AG04450 (cell line): ENCODE measurements around the gene GDF15. TPM values are rescaled to one million over a fixed set of nuclear protein-coding genes. Genes with fewer than 3 reads are reported as not detected.

Experiments
- CTCF ChIA-PET: fragments of 300-600, 350-600 bp; formaldehyde crosslinking; extraction: SDS; loops from one replicate; lab custom pipeline; 2022; ENCODE audit warnings: antibody characterized with exemption, inconsistent platforms; lab: Charles Lee
- POLR2A ChIA-PET: fragments of 350-600 bp; formaldehyde crosslinking; extraction: SDS; loops from one replicate; lab custom pipeline; 2021; ENCODE audit warnings: antibody characterized with exemption, inconsistent platforms; lab: Yijun Ruan, JAX
- DNase-seq: peaks from one replicate; pipeline ENCODE4 v3.0.0-alpha.2; 2011; ENCODE audit warnings: low read depth, low spot score
- H3K27ac ChIP-seq: one replicate; pipeline ENCODE4 v1.5.1; 2012; ENCODE audit warnings: low read depth, low read length, control low read depth
- H3K27me3 ChIP-seq: one replicate; pipeline ENCODE4 v1.6.0; 2012; ENCODE audit warnings: low read length; ENCODE audit not compliant: control insufficient read depth, insufficient read depth
- H3K4me3 ChIP-seq: 2 replicates; pipeline ENCODE4 v1.5.1; 2011; ENCODE audit warnings: mild to moderate bottlenecking, low read depth, low read length, control low read depth
- H3K9me3 ChIP-seq: 2 replicates; pipeline ENCODE4 v1.5.1; 2012; ENCODE audit warnings: low read length; ENCODE audit not compliant: control insufficient read depth, insufficient read depth
- CTCF ChIP-seq: IDR thresholded peaks from 2 replicates; pipeline ENCODE4 v1.5.1; 2011; ENCODE audit warnings: low read depth, low read length, control low read depth, inconsistent platforms
- polyA plus RNA-seq: library from polyadenylated mRNA; depleted of rRNA; stranded (reverse); fragments of >200 nt; gene quantifications from 2 replicates; pipeline ENCODE4 v1.2.3, GENCODE V29; 2011

Gene GDF15
- polyA plus RNA-seq, 1 experiment, result 25.0 TPM

DNA sequence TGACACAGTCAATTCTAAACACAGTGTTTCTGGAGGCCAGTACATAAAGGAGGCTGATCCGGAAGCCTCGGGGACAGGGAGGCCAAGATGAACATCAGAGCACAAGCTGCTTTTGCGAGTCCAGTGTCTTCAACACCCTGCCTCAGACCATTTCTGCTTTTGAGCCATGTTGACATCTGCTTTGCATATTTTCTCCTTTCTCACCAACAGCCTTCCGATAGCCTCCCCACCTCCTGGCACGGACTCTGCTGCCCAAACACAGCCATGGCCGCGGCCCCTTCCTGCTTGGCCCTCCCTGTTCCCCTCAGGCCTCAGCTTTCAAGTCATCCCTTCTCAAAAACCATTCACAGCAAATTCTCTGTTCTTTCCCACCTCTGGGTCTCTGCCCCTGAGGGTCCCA is 7.9 kb downstream of the GDF15 start:
- Histone ChIP-seq H3K27ac (no peak overlapping the region), H3K27me3 (no peaks in the 10 kb centered on the region), H3K9me3 (no peaks in the 10 kb centered on the region; the same call in 1 of the 2 replicates), H3K4me3 (no peak overlapping the region)
- DNase-seq, result no peak
- CTCF ChIA-PET, result interaction anchor here (0.7 to 1.5 kb wide), 2 partner anchors 8 to 17 kb away, joined by 3 to 5 read pairs; partner anchors contain the start of gene GDF15
- TF ChIP-seq CTCF, result no peak
- POLR2A ChIA-PET, result no interaction called here

GRCh38 chr19:18396471-18397241 is 10.7 kb downstream of the GDF15 start:
- ChIA-PET CTCF (interaction anchor here (2.1 to 2.4 kb wide), 2 partner anchors 8 to 14 kb away, joined by 9 to 18 read pairs; no protein-coding TSS in a partner anchor), POLR2A (no interaction called here)
- DNase-seq, result no peak
- Histone ChIP-seq H3K27me3 (no peaks in the 10 kb centered on the region), H3K9me3 (no peaks in the 10 kb centered on the region), H3K4me3 (no peak overlapping the region), H3K27ac (no peak overlapping the region)
- TF ChIP-seq CTCF, result no peak

DNA sequence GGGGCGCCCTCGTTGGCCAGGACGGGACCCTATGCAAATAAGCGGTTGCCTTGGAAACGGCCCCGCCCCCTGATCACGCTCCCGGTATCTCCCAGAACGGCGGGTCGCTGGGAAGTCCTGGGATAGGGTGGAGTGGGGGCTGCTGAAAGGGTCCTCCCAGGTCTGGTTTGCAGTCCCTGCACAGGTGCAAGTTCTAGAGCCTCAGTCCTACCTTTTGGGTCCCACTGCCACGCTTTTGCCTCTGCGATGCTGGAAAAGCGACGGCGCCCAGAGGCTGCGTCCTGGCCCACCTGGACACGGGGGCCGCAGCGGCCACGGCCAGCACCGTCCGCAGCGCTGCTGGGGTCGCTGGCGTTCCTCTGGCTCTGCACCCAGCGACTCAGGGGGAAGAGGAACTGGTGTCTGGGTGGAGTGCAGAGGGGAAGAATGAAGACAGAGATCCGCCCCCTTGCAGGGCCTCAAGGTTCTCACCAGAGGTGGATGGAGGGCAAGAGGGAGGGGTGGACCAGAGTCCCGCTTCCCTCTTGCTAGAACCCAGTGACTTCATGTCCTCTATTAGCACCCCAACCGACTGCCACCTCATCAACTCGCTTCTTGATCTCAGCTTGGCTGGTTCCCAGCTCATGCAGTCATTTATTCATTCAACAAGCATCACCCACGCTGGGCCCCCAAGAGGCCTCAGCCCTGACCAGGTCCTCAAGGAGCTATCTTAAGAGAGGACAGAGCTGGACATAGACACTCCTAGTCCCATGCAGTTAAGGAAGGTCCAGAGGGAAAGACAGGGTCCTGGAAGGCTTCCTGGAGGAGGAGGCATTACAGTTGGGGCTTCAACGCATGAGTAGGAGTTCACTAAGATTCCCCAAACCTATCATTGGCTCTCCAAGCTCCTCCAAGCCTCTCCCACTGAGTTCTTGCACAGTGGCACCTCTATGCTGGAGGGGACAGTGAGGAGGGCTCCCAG is 11.6 kb downstream of the GDF15 start, which contains the start of gene LRRC25:
Gene LRRC25 (minus strand): TSS at position 381 of the 961 bp plus-strand sequence. CDS start 659 bp downstream, outside the sequence.
- TF ChIP-seq CTCF, result no peak
- DNase-seq, result no peak
- no peaks in the 10 kb centered on the region for H3K9me3 ChIP-seq
- H3K27ac ChIP-seq, result no peak within 1 kb of the TSS
- POLR2A ChIA-PET, result no interaction called here
- CTCF ChIA-PET, result interaction anchor here (1.1 to 2.4 kb wide), 3 partner anchors 9 to 13 kb away, joined by 3 to 18 read pairs (median 9); no protein-coding TSS in a partner anchor
- no peaks in the 10 kb centered on the region for H3K27me3 ChIP-seq
- H3K4me3 ChIP-seq, result no peak within 1 kb of the TSS

DNA sequence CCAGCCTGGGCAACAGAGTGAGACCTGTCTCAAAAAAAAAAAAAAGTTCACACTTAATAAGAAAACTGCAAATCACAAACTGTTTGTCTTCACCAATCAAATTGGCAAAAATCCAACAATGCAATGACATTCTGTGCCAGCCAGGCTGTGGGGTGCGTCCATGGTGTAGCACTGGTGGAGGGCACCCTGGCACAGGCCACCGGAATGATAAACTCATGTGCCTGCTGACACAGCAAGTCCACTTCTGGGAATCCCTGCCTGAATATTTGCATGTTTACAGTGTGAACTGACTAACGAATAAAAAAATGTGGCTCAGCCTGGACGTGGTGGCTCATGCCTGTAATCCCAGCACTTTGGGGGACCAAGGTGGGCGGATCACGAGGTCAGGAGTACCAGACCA is 13.1 kb downstream of the GDF15 start:
- DNase-seq, result no peak
- ChIA-PET POLR2A (interaction anchor here (1.2 kb wide), 1 partner anchor 16 kb away, joined by 3 read pairs; no protein-coding TSS in a partner anchor), CTCF (no interaction called here)
- TF ChIP-seq CTCF, result no peak
- peak overlapping the region; percentile 31 for H3K27ac ChIP-seq
- H3K4me3 ChIP-seq, result no peak overlapping the region
- H3K9me3 ChIP-seq, result no peaks in the 10 kb centered on the region
- H3K27me3 ChIP-seq, result no peaks in the 10 kb centered on the region
